ENCODE results near the gene SH3GL2.
"Not testable (repeated sequence)": the region's sequence is repeated elsewhere in the genome, so short reads cannot be mapped to it uniquely, and the experiment has no call there.

SH3GL2 gene

GRCh38 chr9:17764306-17764705 lies 185.4 kb downstream of the SH3GL2 start:
- Histone ChIP-seq H3K9me3 (ENCODE audit: control insufficient read depth, insufficient read depth, low read length) (no peaks in the 10 kb centered on the region), H3K9ac (ENCODE audit: low read depth, low read length) (no peak overlapping the region), H3K4me1 (ENCODE audit: insufficient read depth, low read length) (no peaks in the 10 kb centered on the region), H3K36me3 (ENCODE audit: insufficient read depth, low read length) (no peaks in the 10 kb centered on the region)

- not testable (repeated sequence) for H3K36me3 ChIP-seq (ENCODE audit: insufficient read depth, low read length); H3K4me1 ChIP-seq (ENCODE audit: insufficient read depth, low read length); H3K9me3 ChIP-seq (ENCODE audit: control insufficient read depth, insufficient read depth, low read length); H3K9ac ChIP-seq (ENCODE audit: low read depth, low read length)
These were observed 186.3 kb downstream of the SH3GL2 start for GRCh38 chr9:17765131-17765530.

GRCh38 chr9:17772223-17772622 lies 193.4 kb downstream of the SH3GL2 start:
- no peak overlapping the region for H3K9ac ChIP-seq (ENCODE audit: low read depth, low read length)

GRCh38 chr9:17775656-17776055 lies 196.8 kb downstream of the SH3GL2 start:
- Histone ChIP-seq H3K36me3 (ENCODE audit: insufficient read depth, low read length) (no peaks in the 10 kb centered on the region), H3K9me3 (ENCODE audit: control insufficient read depth, insufficient read depth, low read length) (no peaks in the 10 kb centered on the region), H3K9ac (ENCODE audit: low read depth, low read length) (no peak overlapping the region), H3K4me1 (ENCODE audit: insufficient read depth, low read length) (no peaks in the 10 kb centered on the region)

More at GRCh38 chr9:17772223-17772622, 193.4 kb downstream of the SH3GL2 start:
- H3K9me3 ChIP-seq (ENCODE audit: control insufficient read depth, insufficient read depth, low read length), result no peaks in the 10 kb centered on the region
- no peaks in the 10 kb centered on the region for H3K36me3 ChIP-seq (ENCODE audit: insufficient read depth, low read length)
- no peaks in the 10 kb centered on the region for H3K4me1 ChIP-seq (ENCODE audit: insufficient read depth, low read length)

- Histone ChIP-seq H3K36me3 (ENCODE audit: insufficient read depth, low read length) (no peaks in the 10 kb centered on the region), H3K4me1 (ENCODE audit: insufficient read depth, low read length) (no peaks in the 10 kb centered on the region), H3K9ac (ENCODE audit: low read depth, low read length) (no peak overlapping the region), H3K9me3 (ENCODE audit: control insufficient read depth, insufficient read depth, low read length) (no peaks in the 10 kb centered on the region)
These were observed 197.9 kb downstream of the SH3GL2 start for GRCh38 chr9:17776735-17777134.

- H3K9me3 ChIP-seq (ENCODE audit: control insufficient read depth, insufficient read depth, low read length), result no peaks in the 10 kb centered on the region
These were observed 198.6 kb downstream of the SH3GL2 start for GRCh38 chr9:17777465-17777864.

GRCh38 chr9:17782430-17783149 lies 203.7 kb downstream of the SH3GL2 start:
- H3K36me3 ChIP-seq (ENCODE audit: insufficient read depth, low read length), result no peaks in the 10 kb centered on the region
- no peak overlapping the region for H3K9ac ChIP-seq (ENCODE audit: low read depth, low read length)
- no peaks in the 10 kb centered on the region for H3K4me1 ChIP-seq (ENCODE audit: insufficient read depth, low read length)
- H3K9me3 ChIP-seq (ENCODE audit: control insufficient read depth, insufficient read depth, low read length), result no peaks in the 10 kb centered on the region

More at GRCh38 chr9:17777465-17777864, 198.6 kb downstream of the SH3GL2 start:
- Histone ChIP-seq H3K9ac (ENCODE audit: low read depth, low read length) (no peak overlapping the region), H3K36me3 (ENCODE audit: insufficient read depth, low read length) (no peaks in the 10 kb centered on the region), H3K4me1 (ENCODE audit: insufficient read depth, low read length) (no peaks in the 10 kb centered on the region)

- Histone ChIP-seq H3K4me1 (ENCODE audit: insufficient read depth, low read length) (no peaks in the 10 kb centered on the region), H3K9ac (ENCODE audit: low read depth, low read length) (no peak overlapping the region), H3K9me3 (ENCODE audit: control insufficient read depth, insufficient read depth, low read length) (no peaks in the 10 kb centered on the region), H3K36me3 (ENCODE audit: insufficient read depth, low read length) (no peaks in the 10 kb centered on the region)
These were observed 204.4 kb downstream of the SH3GL2 start for GRCh38 chr9:17783227-17783626.

- no peaks in the 10 kb centered on the region for H3K9me3 ChIP-seq (ENCODE audit: control insufficient read depth, insufficient read depth, low read length)
- no peaks in the 10 kb centered on the region for H3K36me3 ChIP-seq (ENCODE audit: insufficient read depth, low read length)
- H3K4me1 ChIP-seq (ENCODE audit: insufficient read depth, low read length), result no peaks in the 10 kb centered on the region
- no peak overlapping the region for H3K9ac ChIP-seq (ENCODE audit: low read depth, low read length)
These were observed 210.4 kb downstream of the SH3GL2 start for GRCh38 chr9:17789316-17789715.

GRCh38 chr9:17793713-17794622 lies 215.1 kb downstream of the SH3GL2 start:
- H3K9ac ChIP-seq (ENCODE audit: low read depth, low read length), result no peak overlapping the region
- H3K4me1 ChIP-seq (ENCODE audit: insufficient read depth, low read length), result no peaks in the 10 kb centered on the region
- H3K36me3 ChIP-seq (ENCODE audit: insufficient read depth, low read length), result no peaks in the 10 kb centered on the region
- no peaks in the 10 kb centered on the region for H3K9me3 ChIP-seq (ENCODE audit: control insufficient read depth, insufficient read depth, low read length)

- no peaks in the 10 kb centered on the region for H3K4me1 ChIP-seq (ENCODE audit: insufficient read depth, low read length)
- H3K36me3 ChIP-seq (ENCODE audit: insufficient read depth, low read length), result no peaks in the 10 kb centered on the region
- H3K9ac ChIP-seq (ENCODE audit: low read depth, low read length), result no peak overlapping the region
- H3K9me3 ChIP-seq (ENCODE audit: control insufficient read depth, insufficient read depth, low read length), result no peaks in the 10 kb centered on the region
These were observed 216.9 kb downstream of the SH3GL2 start for GRCh38 chr9:17795744-17796143.

- Histone ChIP-seq H3K9me3 (ENCODE audit: control insufficient read depth, insufficient read depth, low read length) (no peaks in the 10 kb centered on the region), H3K36me3 (ENCODE audit: insufficient read depth, low read length) (no peaks in the 10 kb centered on the region), H3K9ac (ENCODE audit: low read depth, low read length) (no peak overlapping the region), H3K4me1 (ENCODE audit: insufficient read depth, low read length) (no peaks in the 10 kb centered on the region; the same call in 1 of the 2 replicates)
These were observed 220.5 kb downstream of the SH3GL2 start for GRCh38 chr9:17799369-17799768.

GRCh38 chr9:17800418-17800817 lies 221.6 kb downstream of the SH3GL2 start:
- no peaks in the 10 kb centered on the region for H3K9me3 ChIP-seq (ENCODE audit: control insufficient read depth, insufficient read depth, low read length)
- H3K36me3 ChIP-seq (ENCODE audit: insufficient read depth, low read length), result no peaks in the 10 kb centered on the region
- H3K9ac ChIP-seq (ENCODE audit: low read depth, low read length), result no peak overlapping the region

GRCh38 chr9:17802249-17802857 lies 223.5 kb downstream of the SH3GL2 start:
- H3K9me3 ChIP-seq (ENCODE audit: control insufficient read depth, insufficient read depth, low read length), result no peaks in the 10 kb centered on the region
- H3K36me3 ChIP-seq (ENCODE audit: insufficient read depth, low read length), result no peaks in the 10 kb centered on the region
- no peak overlapping the region for H3K9ac ChIP-seq (ENCODE audit: low read depth, low read length)
- no peaks in the 10 kb centered on the region; the same call in 1 of the 2 replicates for H3K4me1 ChIP-seq (ENCODE audit: insufficient read depth, low read length)

More at GRCh38 chr9:17800418-17800817, 221.6 kb downstream of the SH3GL2 start:
- H3K4me1 ChIP-seq (ENCODE audit: insufficient read depth, low read length), result no peaks in the 10 kb centered on the region; the same call in 1 of the 2 replicates

All from ES-I3 (cell line).